B cell (primary cell): ENCODE results near the gene NIF3L1. TPM values are rescaled to one million over a fixed set of nuclear protein-coding genes. Genes with fewer than 3 reads are reported as not detected.

Source experiments
- ATAC-seq: fragments of 200-7000 bp; cut with Tn5 transposase; one replicate; pipeline ENCODE4 v1.10.0; 2021; ENCODE audit warnings: low read depth, mild to moderate bottlenecking, moderate number of reproducible peaks, moderate library complexity
- CTCF ChIA-PET: fragments of 350-600 bp; sonication (Branson Sonifier 250); formaldehyde crosslinking; loops from one replicate; lab custom pipeline; 2021; ENCODE audit warnings: antibody characterized with exemption, inconsistent platforms; lab: Charles Lee
- POLR2A ChIA-PET: fragments of 350-600 bp; sonication (Branson Sonifier 250); formaldehyde crosslinking; loops from one replicate; lab custom pipeline; 2021; ENCODE audit warnings: antibody characterized with exemption; lab: Charles Lee
- DNase-seq: peaks from one replicate; pipeline ENCODE4 v3.0.0; 2013
- H2AFZ ChIP-seq: 2 replicates; pipeline ENCODE4 v1.6.1; 2012; ENCODE audit warnings: mild to moderate bottlenecking, low read depth, low read length; ENCODE audit not compliant: insufficient read depth, poor library complexity, severe bottlenecking
- H3K27ac ChIP-seq, 2 donors: 1 replicate in 1 of 2; 2 replicates in 1 of 2; pipeline ENCODE4 v1.5.1; 2012 to 2013; ENCODE audit warnings: low read length in 2 of 2, mild to moderate bottlenecking in 2 of 2, moderate library complexity in 1 of 2
- H3K27me3 ChIP-seq, 4 experiments: fragments of 200-600 bp in 1 of 4; sonication (generic) in 1 of 4; replicated peaks in 1 of 4; 1 replicate in 2 of 4; 2 replicates in 2 of 4; pipeline versions ENCODE4 v1.6.1 to v1.7.0; 2013 to 2016; ENCODE audit warnings: low read length in 3 of 4, mild to moderate bottlenecking in 2 of 4, mixed read lengths in 1 of 4, moderate library complexity in 1 of 4; ENCODE audit not compliant: insufficient read depth in 4 of 4, control insufficient read depth in 3 of 4; ENCODE audit errors: control extremely low read depth in 1 of 4
- H3K36me3 ChIP-seq, 2 experiments: replicated peaks in 1 of 2; 1 replicate in 1 of 2; 2 replicates in 1 of 2; pipeline versions ENCODE4 v1.6.1 to v1.7.1; 2013; ENCODE audit warnings: low read length in 1 of 2; ENCODE audit not compliant: insufficient read depth in 2 of 2, control insufficient read depth in 1 of 2; ENCODE audit errors: control extremely low read depth in 1 of 2, extremely low read depth in 1 of 2
- H3K4me1 ChIP-seq, 2 donors: fragments of 200-600 bp in 1 of 2; sonication (generic) in 1 of 2; 1 replicate in 1 of 2; 2 replicates in 1 of 2; pipeline versions ENCODE4 v1.5.1 to v1.6.1; 2013 to 2017; ENCODE audit warnings: low read length in 2 of 2; ENCODE audit not compliant: control insufficient read depth in 2 of 2, insufficient read depth in 2 of 2
- H3K4me2 ChIP-seq: replicated peaks from 2 replicates; pipeline ENCODE3; 2012; ENCODE audit warnings: mild to moderate bottlenecking, low read depth, low read length; ENCODE audit not compliant: poor library complexity, severe bottlenecking
- H3K4me3 ChIP-seq, 5 experiments: fragments of 200-600 bp in 1 of 5; sonication (generic) in 1 of 5; 1 replicate in 3 of 5; 2 replicates in 2 of 5; pipeline versions ENCODE4 v1.5.1 to v1.7.0; 2011 to 2016; ENCODE audit warnings: low read length in 4 of 5, mild to moderate bottlenecking in 4 of 5, low read depth in 2 of 5, control low read depth in 1 of 5, moderate library complexity in 1 of 5; ENCODE audit not compliant: insufficient read depth in 1 of 5; ENCODE audit errors: control extremely low read depth in 1 of 5, extremely low read depth in 1 of 5
- H3K79me2 ChIP-seq: fragments of 200-600 bp; sonication (generic); one replicate; pipeline ENCODE4 v1.6.0; 2016; ENCODE audit warnings: low read length; ENCODE audit not compliant: control insufficient read depth, insufficient read depth
- H3K9ac ChIP-seq: fragments of 200-600 bp; sonication (generic); 2 replicates; pipeline ENCODE4 v1.6.1; 2017; ENCODE audit warnings: mild to moderate bottlenecking, low read length, moderate library complexity
- H3K9me3 ChIP-seq, 3 donors: one replicate each; pipeline versions ENCODE4 v1.6.1 to v1.7.1; 2013; ENCODE audit warnings: low read length in 2 of 3; ENCODE audit not compliant: control insufficient read depth in 2 of 3, insufficient read depth in 1 of 3; ENCODE audit errors: control extremely low read depth in 1 of 3
- H4K20me1 ChIP-seq: 2 replicates; pipeline ENCODE4 v1.6.0; 2012; ENCODE audit warnings: mild to moderate bottlenecking, low read length; ENCODE audit not compliant: insufficient read depth, control insufficient read depth, poor library complexity, severe bottlenecking
- H3K27ac Mint-ChIP-seq: one replicate; pipeline ENCODE4 v1.8.0; 2021; ENCODE audit warnings: mixed read lengths
- H3K27me3 Mint-ChIP-seq: one replicate; pipeline ENCODE4 v1.8.0; 2021; ENCODE audit warnings: mixed read lengths
- H3K4me1 Mint-ChIP-seq: one replicate; pipeline ENCODE4 v1.8.0; 2021; ENCODE audit warnings: mixed read lengths
- H3K4me3 Mint-ChIP-seq: one replicate; pipeline ENCODE4 v1.8.0; 2021; ENCODE audit warnings: mixed read lengths
- H3K9me3 Mint-ChIP-seq: one replicate; pipeline ENCODE4 v1.8.0; 2022; ENCODE audit warnings: mixed read lengths; ENCODE audit not compliant: insufficient read depth
- EZH2 ChIP-seq: IDR thresholded peaks from 2 replicates; pipeline ENCODE4 v1.6.1; 2012; ENCODE audit warnings: borderline replicate concordance, low read depth, mild to moderate bottlenecking, moderate library complexity, low read length; ENCODE audit not compliant: insufficient read depth, poor library complexity, severe bottlenecking
- WGBS: methylation state at CpG from one replicate; pipeline ENCODE4 v1.1.5; 2013; ENCODE audit warnings: missing lambda C conversion rate; ENCODE audit not compliant: insufficient coverage; 5-methylcytosine and 5-hydroxymethylcytosine counted together
- intact Hi-C: fragments of 100-400 bp; cut with micrococcal nuclease; formaldehyde crosslinking; loops from one replicate; pipeline ENCODE4 v1.10.0; 2022
- polyA plus RNA-seq: library from polyadenylated mRNA; depleted of rRNA; stranded (reverse); fragments of >200 nt; gene quantifications from 2 replicates; pipeline ENCODE4 v1.2.3, GENCODE V29; 2012
- total RNA-seq, 2 donors: library from RNA; stranded (reverse); fragments of 120-200 nt in 1 of 2; gene quantifications; 1 replicate in 1 of 2; 2 replicates in 1 of 2; pipeline versions ENCODE4 v1.2.3 to v1.2.4, GENCODE V29; 2013 to 2022
- TF ChIP-seq, protein P1 (sequence below): fragments of 200-600 bp; IDR thresholded peaks from one replicate; pipeline ENCODE4 v1.8.0; 2022; ENCODE audit warnings: antibody characterized with exemption, mild to moderate bottlenecking

Gene NIF3L1
- total and polyA plus RNA-seq, 2 donors (not counting 1 experiment from before 2014, with no cell fraction given) = 22.6 to 26.7 TPM

GRCh38 chr2:200847939-200848338, 41.2 kb upstream of the NIF3L1 start:
- H3K4me3 Mint-ChIP-seq = no peak overlapping the region
- H3K27me3 Mint-ChIP-seq = no peaks in the 10 kb centered on the region
- no peak overlapping the region for H3K4me2 ChIP-seq
- peaks cover 4% of the 10 kb centered on the region for H4K20me1 ChIP-seq
- H3K9me3 Mint-ChIP-seq = no peaks in the 10 kb centered on the region
- DNase-seq (no peak), ATAC-seq (no peak)
- no peak overlapping the region for H2AFZ ChIP-seq
- peaks cover 11 to 27% of the 10 kb centered on the region in 2 experiments for H3K36me3 ChIP-seq
- intact Hi-C loops = no loop called here
- no peaks in the 10 kb centered on the region for H3K4me1 ChIP-seq
- ChIA-PET POLR2A (interaction anchor here (0.7 kb wide), 1 partner anchor 270 kb away, joined by 5 read pairs; no protein-coding TSS in a partner anchor), CTCF (interaction anchor here (1.0 kb wide), 1 partner anchor 10 kb away, joined by 3 read pairs; no protein-coding TSS in a partner anchor)
- H3K9me3 ChIP-seq = no peaks in the 10 kb centered on the region
- H3K79me2 ChIP-seq = peaks cover 4% of the 10 kb centered on the region
- H3K9ac ChIP-seq = no peak overlapping the region
- H3K27ac Mint-ChIP-seq = no peak overlapping the region
- WGBS = no CpG with 5 or more reads among the region's 4 CpGs
- no peak overlapping the region for H3K27ac ChIP-seq
- H3K27me3 ChIP-seq = no peaks in the 10 kb centered on the region
- H3K4me1 Mint-ChIP-seq = no peaks in the 10 kb centered on the region
- TF ChIP-seq, protein P1, sequence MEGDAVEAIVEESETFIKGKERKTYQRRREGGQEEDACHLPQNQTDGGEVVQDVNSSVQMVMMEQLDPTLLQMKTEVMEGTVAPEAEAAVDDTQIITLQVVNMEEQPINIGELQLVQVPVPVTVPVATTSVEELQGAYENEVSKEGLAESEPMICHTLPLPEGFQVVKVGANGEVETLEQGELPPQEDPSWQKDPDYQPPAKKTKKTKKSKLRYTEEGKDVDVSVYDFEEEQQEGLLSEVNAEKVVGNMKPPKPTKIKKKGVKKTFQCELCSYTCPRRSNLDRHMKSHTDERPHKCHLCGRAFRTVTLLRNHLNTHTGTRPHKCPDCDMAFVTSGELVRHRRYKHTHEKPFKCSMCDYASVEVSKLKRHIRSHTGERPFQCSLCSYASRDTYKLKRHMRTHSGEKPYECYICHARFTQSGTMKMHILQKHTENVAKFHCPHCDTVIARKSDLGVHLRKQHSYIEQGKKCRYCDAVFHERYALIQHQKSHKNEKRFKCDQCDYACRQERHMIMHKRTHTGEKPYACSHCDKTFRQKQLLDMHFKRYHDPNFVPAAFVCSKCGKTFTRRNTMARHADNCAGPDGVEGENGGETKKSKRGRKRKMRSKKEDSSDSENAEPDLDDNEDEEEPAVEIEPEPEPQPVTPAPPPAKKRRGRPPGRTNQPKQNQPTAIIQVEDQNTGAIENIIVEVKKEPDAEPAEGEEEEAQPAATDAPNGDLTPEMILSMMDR = peak; percentile 11
- TF ChIP-seq EZH2 = no peak
- no peak overlapping the region for H3K4me3 ChIP-seq

DNA sequence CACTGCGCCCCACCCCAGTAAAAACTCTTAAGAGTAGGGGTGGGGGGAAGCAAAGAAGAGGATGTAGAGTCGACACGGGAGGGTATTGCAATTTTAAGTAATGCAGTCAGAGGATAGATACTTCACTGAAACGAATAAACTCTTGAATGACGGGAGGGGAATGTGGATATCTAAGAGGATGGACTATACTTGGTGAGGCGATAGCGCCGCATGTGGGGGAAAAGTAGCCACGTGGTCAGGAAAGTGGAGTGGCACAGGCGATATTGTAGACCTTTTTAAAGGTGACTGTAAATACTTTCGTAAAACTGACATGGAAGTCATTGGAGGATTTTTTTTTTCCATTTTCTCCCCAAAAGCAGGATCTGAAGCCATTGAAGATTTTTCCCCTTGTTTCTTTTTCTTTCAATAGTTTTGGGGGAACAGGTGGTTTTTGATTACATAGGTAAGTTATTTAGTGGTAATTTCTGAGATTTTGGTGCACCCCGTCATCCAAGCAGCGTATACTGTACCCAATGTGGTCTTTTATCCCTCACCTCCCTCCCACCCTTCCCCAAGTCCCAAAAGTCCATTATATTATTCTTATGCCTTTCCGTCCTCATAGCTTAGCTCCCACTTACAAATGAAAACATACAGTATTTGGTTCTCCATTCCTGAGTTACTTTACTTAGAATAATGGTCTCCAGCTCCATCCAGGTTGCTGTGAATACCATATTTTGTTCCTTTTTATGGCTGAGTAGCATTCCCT, 38.5 kb upstream of the NIF3L1 start:
- no peaks in the 10 kb centered on the region for H3K4me1 ChIP-seq
- no peak overlapping the region for H3K4me3 ChIP-seq
- H3K4me3 Mint-ChIP-seq = no peak overlapping the region
- H3K36me3 ChIP-seq = peaks cover 17 to 54% of the 10 kb centered on the region in 2 experiments
- H4K20me1 ChIP-seq = peaks cover 29% of the 10 kb centered on the region
- no peaks in the 10 kb centered on the region for H3K27me3 Mint-ChIP-seq
- TF ChIP-seq EZH2 = no peak
- TF ChIP-seq, protein P1 = no peak
- no peaks in the 10 kb centered on the region for H3K9me3 ChIP-seq
- 96% methylated on average over 9 of the region's 14 CpGs for WGBS
- intact Hi-C loops = no loop called here
- DNase-seq (no peak), ATAC-seq (no peak)
- no peak overlapping the region for H2AFZ ChIP-seq
- H3K9ac ChIP-seq = no peak overlapping the region
- POLR2A ChIA-PET = no interaction called here
- H3K9me3 Mint-ChIP-seq = no peaks in the 10 kb centered on the region
- H3K27me3 ChIP-seq = no peaks in the 10 kb centered on the region
- no peak overlapping the region for H3K4me2 ChIP-seq
- no peaks in the 10 kb centered on the region for H3K4me1 Mint-ChIP-seq
- no peak overlapping the region for H3K27ac ChIP-seq
- peak overlapping the region; percentile 53 for H3K27ac Mint-ChIP-seq
- CTCF ChIA-PET = interaction anchor here (0.7 kb wide), 1 partner anchor 9 kb away, joined by 3 read pairs; no protein-coding TSS in a partner anchor
- peaks cover 16% of the 10 kb centered on the region for H3K79me2 ChIP-seq
